ENCODE data around the gene CLEC16A. TPM values are rescaled to one million over a fixed set of nuclear protein-coding genes. Genes with fewer than 3 reads are reported as not detected.

Gene CLEC16A
- total RNA-seq, 4 donors from 2014 or later = 19.9 to 38.3 (median 35.0) TPM

GRCh38 chr16:11051879-11052808 lies 107.8 kb downstream of the CLEC16A start:
- TF ChIP-seq CTCF (IDR thresholded peaks at IDR 0.05) (no peak), POLR2AphosphoS5 (IDR thresholded peaks at IDR 0.05) (no peak), POLR2A (IDR thresholded peaks at IDR 0.05) (no peak), EP300 (IDR thresholded peaks at IDR 0.05) (no peak)
- Histone ChIP-seq H3K27me3 (no peaks in the 10 kb centered on the region), H3K4me3 (no peak overlapping the region), H3K36me3 (peaks cover 0 to 81% of the 10 kb centered on the region in 2 donors), H3K4me1 (no peaks in the 10 kb centered on the region), H3K9me3 (no peaks in the 10 kb centered on the region), H3K27ac (no peak overlapping the region)
- WGBS, 2 donors (ENCODE audit: low coverage in 1 of 2) = 75 to 90% methylated on average over 8 of the region's 17 CpGs
- ATAC-seq = no peak

GRCh38 chr16:11053916-11054460 lies 109.6 kb downstream of the CLEC16A start:
- H3K27ac ChIP-seq = no peak overlapping the region
- H3K9me3 ChIP-seq = no peaks in the 10 kb centered on the region
- no peak for ATAC-seq
- H3K4me3 ChIP-seq = no peak overlapping the region
- no peaks in the 10 kb centered on the region for H3K4me1 ChIP-seq
- no peaks in the 10 kb centered on the region for H3K27me3 ChIP-seq
- peaks cover 0 to 77% of the 10 kb centered on the region in 2 donors for H3K36me3 ChIP-seq
- WGBS, 2 donors (ENCODE audit: low coverage in 1 of 2) = 100% methylated on average over 2 of the region's 6 CpGs; no CpG with 5 or more reads in 1 of the 2 donors
- no peak for TF ChIP-seq EP300 (IDR thresholded peaks at IDR 0.05)

GRCh38 chr16:11056090-11056992 lies 112.0 kb downstream of the CLEC16A start:
- H3K4me3 ChIP-seq = no peak overlapping the region
- WGBS, 2 donors (ENCODE audit: low coverage in 1 of 2) = 58 to 76% methylated on average over 4 to 7 of the region's 11 CpGs
- ATAC-seq = no peak
- no peaks in the 10 kb centered on the region for H3K27me3 ChIP-seq
- H3K27ac ChIP-seq = no peak overlapping the region
- H3K36me3 ChIP-seq = peaks cover 0 to 80% of the 10 kb centered on the region in 2 donors
- no peaks in the 10 kb centered on the region for H3K4me1 ChIP-seq
- no peaks in the 10 kb centered on the region for H3K9me3 ChIP-seq
- TF ChIP-seq POLR2A (IDR thresholded peaks at IDR 0.05) (no peak), EP300 (IDR thresholded peaks at IDR 0.05) (no peak), CTCF (IDR thresholded peaks at IDR 0.05) (no peak), POLR2AphosphoS5 (IDR thresholded peaks at IDR 0.05) (no peak)

- Histone ChIP-seq H3K9me3 (no peaks in the 10 kb centered on the region), H3K36me3 (peaks cover 0 to 80% of the 10 kb centered on the region in 2 donors), H3K4me3 (no peak overlapping the region), H3K27me3 (no peaks in the 10 kb centered on the region), H3K4me1 (no peaks in the 10 kb centered on the region), H3K27ac (no peak overlapping the region)
- no peak for ATAC-seq
- TF ChIP-seq POLR2A (IDR thresholded peaks at IDR 0.05) = no peak
- no peak for TF ChIP-seq CTCF (IDR thresholded peaks at IDR 0.05)
- no peak for TF ChIP-seq POLR2AphosphoS5 (IDR thresholded peaks at IDR 0.05)
- WGBS, 2 donors (ENCODE audit: low coverage in 1 of 2) = 85 to 90% methylated on average over 2 to 9 of the region's 12 CpGs
Observed at GRCh38 chr16:11056993-11057649, 112.8 kb downstream of the CLEC16A start.

Data from gastroesophageal sphincter (tissue), 4 donors.